H1 (cell line): Measurements from ENCODE around the gene GEMIN2. TPM values are rescaled to one million over a fixed set of nuclear protein-coding genes. Genes with fewer than 3 reads are reported as not detected.
A peak's percentile ranks its signal among the peaks of the same experiment; 100 is the strongest.
"Not testable (repeated sequence)": the region's sequence is repeated elsewhere in the genome, so short reads cannot be mapped to it uniquely, and the experiment has no call there.

ENCODE experiments used
- CTCF ChIA-PET: fragments of 300-600 bp; sonication (Branson Sonifier 250); formaldehyde crosslinking; loops from one replicate; lab custom pipeline; 2021; ENCODE audit not compliant: partially characterized antibody; lab: Charles Lee
- POLR2A ChIA-PET: fragments of 300-600 bp; sonication (Branson Sonifier 250); formaldehyde crosslinking; loops from one replicate; lab custom pipeline; 2021; ENCODE audit warnings: inconsistent platforms; ENCODE audit not compliant: partially characterized antibody; lab: Charles Lee
- DNase-seq, 2 experiments: peaks; one replicate each; pipeline versions ENCODE4 v3.0.0 to v3.0.0-alpha.2; 2010 to 2022; ENCODE audit warnings: low spot score in 2 of 2, low read depth in 1 of 2, mixed read lengths in 1 of 2
- FAIRE-seq: peaks from 2 replicates; lab custom pipeline; 2011; peaks lifted over from hg19 to GRCh38; lab: Jason Lieb, UNC
- H2AFZ ChIP-seq: 2 replicates; pipeline ENCODE4 v1.8.1; 2012; ENCODE audit warnings: low read length, inconsistent platforms
- H2AK5ac ChIP-seq: 2 replicates; pipeline ENCODE4 v1.6.1; 2013; ENCODE audit warnings: low read depth, low read length
- H2BK120ac ChIP-seq: replicated peaks from 2 replicates; pipeline ENCODE3; 2013; ENCODE audit warnings: low read depth, low read length, inconsistent platforms
- H2BK12ac ChIP-seq: 2 replicates; pipeline ENCODE4 v1.6.1; 2013; ENCODE audit warnings: low read depth, low read length
- H2BK15ac ChIP-seq: 2 replicates; pipeline ENCODE4 v1.6.1; 2013; ENCODE audit warnings: low read length
- H2BK20ac ChIP-seq: 2 replicates; pipeline ENCODE4 v1.6.1; 2013; ENCODE audit warnings: low read length
- H2BK5ac ChIP-seq: 2 replicates; pipeline ENCODE4 v1.6.1; 2013; ENCODE audit warnings: low read depth, low read length
- H3K14ac ChIP-seq: 2 replicates; pipeline ENCODE4 v1.6.1; 2013; ENCODE audit warnings: inconsistent platforms; ENCODE audit not compliant: insufficient read length
- H3K18ac ChIP-seq: 2 replicates; pipeline ENCODE4 v1.6.1; 2013; ENCODE audit warnings: low read length; ENCODE audit errors: extremely low read depth
- H3K23ac ChIP-seq: 2 replicates; pipeline ENCODE4 v1.6.1; 2013; ENCODE audit warnings: inconsistent platforms; ENCODE audit not compliant: insufficient read length
- H3K23me2 ChIP-seq: 2 replicates; pipeline ENCODE4 v1.6.1; 2013; ENCODE audit warnings: low read depth, low read length
- H3K27ac ChIP-seq: 2 replicates; pipeline ENCODE4 v1.6.1; 2011; ENCODE audit warnings: low read depth, low read length, inconsistent platforms
- H3K27me3 ChIP-seq, 4 experiments: replicated peaks in 1 of 4; 1 replicate in 1 of 4; 2 replicates in 3 of 4; pipeline versions ENCODE4 v1.6.1 to v1.8.1; 2011 to 2013; ENCODE audit warnings: low read length in 3 of 4, mild to moderate bottlenecking in 3 of 4, inconsistent platforms in 2 of 4, mixed read lengths in 2 of 4, moderate library complexity in 1 of 4; ENCODE audit not compliant: control insufficient read depth in 3 of 4, insufficient read depth in 3 of 4; ENCODE audit errors: extremely low read depth in 1 of 4
- H3K36me3 ChIP-seq, 4 experiments: 2 replicates each; pipeline versions ENCODE4 v1.6.1 to v1.8.1; 2011 to 2013; ENCODE audit warnings: mild to moderate bottlenecking in 4 of 4, low read length in 3 of 4, moderate library complexity in 2 of 4, control low read depth in 1 of 4, inconsistent platforms in 1 of 4; ENCODE audit not compliant: insufficient read depth in 4 of 4, control insufficient read depth in 2 of 4
- H3K4ac ChIP-seq: replicated peaks from 2 replicates; pipeline ENCODE3; 2013; ENCODE audit warnings: low read length, low read depth, mixed read lengths, inconsistent platforms; ENCODE audit not compliant: insufficient read length
- H3K4me1 ChIP-seq, 4 experiments: replicated peaks in 1 of 4; 1 replicate in 1 of 4; 2 replicates in 3 of 4; pipeline versions ENCODE4 v1.6.1 to v1.8.1; 2011 to 2013; ENCODE audit warnings: low read length in 3 of 4, inconsistent platforms in 2 of 4, mixed read lengths in 1 of 4; ENCODE audit not compliant: insufficient read depth in 4 of 4, control insufficient read depth in 3 of 4
- H3K4me2 ChIP-seq, 2 experiments: 2 replicates each; pipeline versions ENCODE4 v1.6.1 to v1.8.1; 2011 to 2013; ENCODE audit warnings: low read depth in 2 of 2, low read length in 2 of 2, control low read depth in 1 of 2, inconsistent platforms in 1 of 2, mild to moderate bottlenecking in 1 of 2; ENCODE audit not compliant: insufficient read depth in 1 of 2
- H3K4me3 ChIP-seq, 4 experiments: fragments of 200-600, 300-600 bp in 1 of 4; sonication (generic), shearing (Covaris generic), sonication (Bioruptor Twin) in 1 of 4; 2 replicates each; pipeline versions ENCODE4 v1.5.1 to v1.8.1; 2011 to 2016; ENCODE audit warnings: low read length in 4 of 4, low read depth in 3 of 4, control low read depth in 2 of 4, inconsistent platforms in 2 of 4, mild to moderate bottlenecking in 2 of 4, mixed read lengths in 1 of 4, moderate library complexity in 1 of 4; ENCODE audit not compliant: insufficient read depth in 2 of 4; ENCODE audit errors: extremely low read depth in 1 of 4
- H3K56ac ChIP-seq: replicated peaks from 2 replicates; pipeline ENCODE3; 2013; ENCODE audit warnings: low read depth, mild to moderate bottlenecking, mixed read lengths, low read length, inconsistent platforms; ENCODE audit not compliant: insufficient read length
- H3K79me1 ChIP-seq: 2 replicates; pipeline ENCODE4 v1.6.1; 2013; ENCODE audit warnings: low read depth, low read length, control low read depth
- H3K79me2 ChIP-seq, 2 experiments: 2 replicates each; pipeline versions ENCODE4 v1.6.1 to v1.8.1; 2012 to 2013; ENCODE audit warnings: low read length in 2 of 2, mild to moderate bottlenecking in 2 of 2, inconsistent platforms in 1 of 2; ENCODE audit not compliant: insufficient read depth in 2 of 2, control insufficient read depth in 1 of 2
- H3K9ac ChIP-seq, 4 experiments: replicated peaks in 1 of 4; 1 replicate in 1 of 4; 2 replicates in 3 of 4; pipeline versions ENCODE4 v1.6.1 to v1.8.1; 2011 to 2013; ENCODE audit warnings: low read depth in 3 of 4, low read length in 3 of 4, control low read depth in 2 of 4, mild to moderate bottlenecking in 2 of 4, moderate library complexity in 2 of 4, inconsistent platforms in 1 of 4; ENCODE audit errors: extremely low read depth in 1 of 4
- H3K9me3 ChIP-seq, 2 experiments: 2 replicates each; pipeline versions ENCODE4 v1.6.1 to v1.8.1; 2012 to 2013; ENCODE audit warnings: mild to moderate bottlenecking in 2 of 2, moderate library complexity in 2 of 2, control low read depth in 1 of 2, inconsistent platforms in 1 of 2, low read depth in 1 of 2, low read length in 1 of 2, mixed read lengths in 1 of 2; ENCODE audit not compliant: insufficient read depth in 2 of 2
- H4K20me1 ChIP-seq, 2 experiments: replicated peaks in 1 of 2; 2 replicates each; pipeline versions ENCODE3 to v1.8.1; 2011 to 2013; ENCODE audit warnings: inconsistent platforms in 2 of 2, low read length in 2 of 2, mild to moderate bottlenecking in 1 of 2; ENCODE audit not compliant: insufficient read depth in 2 of 2, control insufficient read depth in 1 of 2
- H4K5ac ChIP-seq: 2 replicates; pipeline ENCODE4 v1.6.1; 2013; ENCODE audit warnings: low read length, low read depth, mixed read lengths, inconsistent platforms; ENCODE audit not compliant: insufficient read length
- H4K8ac ChIP-seq: 2 replicates; pipeline ENCODE4 v1.8.0; 2013; ENCODE audit warnings: mild to moderate bottlenecking, moderate library complexity, low read length, inconsistent platforms; ENCODE audit not compliant: insufficient read depth; ENCODE audit errors: extremely low read depth
- H4K91ac ChIP-seq: replicated peaks from 2 replicates; pipeline ENCODE3; 2013; ENCODE audit warnings: low read length, mixed read lengths, inconsistent platforms; ENCODE audit not compliant: insufficient read length
- WGBS, 2 experiments: shearing (Covaris generic) in 1 of 2; methylation state at CpG; one replicate each; pipeline versions ENCODE4 v1.1.6 to v1.1.7; 2013 to 2015; ENCODE audit warnings: low lambda C conversion rate in 2 of 2, mixed read lengths in 2 of 2, inconsistent platforms in 1 of 2, low coverage in 1 of 2, missing lambda C conversion rate in 1 of 2; ENCODE audit not compliant: insufficient replicate concordance in 2 of 2, insufficient coverage in 1 of 2, insufficient read length in 1 of 2; ENCODE audit errors: extremely low coverage in 1 of 2, missing lambda C conversion rate in 1 of 2; 5-methylcytosine and 5-hydroxymethylcytosine counted together
- polyA plus RNA-seq, 7 experiments: library from polyadenylated mRNA; depleted of rRNA in 3 of 7; stranded (reverse) in 5 of 7; unstranded in 2 of 7; fragments of >200 nt in 5 of 7; fragments of 200-250 nt in 2 of 7; gene quantifications; 1 replicate in 5 of 7; 2 replicates in 1 of 7; 4 replicates in 1 of 7; pipeline versions ENCODE4 v1.2.1 to v1.2.3, GENCODE V29; 2011 to 2013; ENCODE audit warnings: missing spikeins in 2 of 7, mixed read lengths in 2 of 7
- total RNA-seq: library from RNA; stranded (reverse); fragmentation: NEBNext Ultra II Directional; extraction: Animal tissue kit (Norgen Biotek cat#: 25700); gene quantifications from 2 replicates; pipeline ENCODE4 v1.2.1, GENCODE V29; 2021

Gene GEMIN2
- total and polyA plus RNA-seq, 2 of the 8 experiments (the other 6 are each of a cell fraction or from before 2014, with no cell fraction given), result 29.1 to 30.8 TPM

DNA sequence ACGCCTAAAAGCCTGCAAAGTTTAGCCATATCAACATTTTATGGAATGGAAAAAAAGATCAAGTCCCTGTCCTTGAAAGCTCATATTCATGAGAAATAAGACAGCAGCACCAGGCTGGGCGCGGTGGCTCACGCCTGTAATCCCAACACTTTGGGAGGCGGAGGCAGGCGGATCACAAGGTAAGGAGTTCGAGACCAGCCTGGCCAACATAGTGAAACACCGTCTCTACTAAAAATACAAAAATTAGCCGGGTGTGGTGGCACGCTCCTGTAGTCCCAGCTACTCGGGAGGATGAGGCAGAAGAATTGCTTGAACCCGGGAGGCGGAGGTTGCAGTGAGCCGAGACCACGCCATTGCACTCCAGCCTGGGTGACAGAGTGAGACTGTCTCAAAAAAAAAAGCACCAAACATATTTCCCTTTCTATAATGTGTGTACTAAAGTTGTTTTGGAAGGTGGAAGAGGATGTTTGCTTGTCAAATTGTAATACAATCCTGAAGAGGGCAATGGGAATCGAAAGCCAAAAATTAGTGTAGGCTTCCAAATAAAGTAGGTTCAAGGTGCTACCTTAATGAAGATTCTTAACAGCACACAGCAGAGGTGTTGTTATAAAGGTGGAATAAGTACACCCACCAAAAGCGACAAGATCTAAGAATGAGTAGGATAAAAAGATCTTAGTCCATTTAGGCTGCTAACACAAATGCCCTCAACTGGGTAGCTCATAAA lies 9.9 kb upstream of the GEMIN2 start:
- H4K5ac ChIP-seq, H3K14ac ChIP-seq, H4K8ac ChIP-seq, H2AFZ ChIP-seq, H4K20me1 ChIP-seq, H2BK120ac ChIP-seq, H3K9me3 ChIP-seq, H3K18ac ChIP-seq, H2BK15ac ChIP-seq, H2BK12ac ChIP-seq, H2BK5ac ChIP-seq, H3K27ac ChIP-seq, H2BK20ac ChIP-seq, DNase-seq, H3K56ac ChIP-seq, H3K27me3 ChIP-seq, H3K36me3 ChIP-seq, FAIRE-seq, H3K23ac ChIP-seq, H4K91ac ChIP-seq, H3K23me2 ChIP-seq, H3K4me1 ChIP-seq, H3K4ac ChIP-seq, H3K79me1 ChIP-seq, H2AK5ac ChIP-seq: not testable (repeated sequence)
- peak overlapping the region; percentile 81 to 85 (median 82); a peak in 5 of 8 replicates for H3K4me3 ChIP-seq
- peak overlapping the region in 2 of 4 experiments; percentile 80 to 87; a peak in 3 of 7 replicates for H3K9ac ChIP-seq
- 92% methylated on average over 17 of the region's 17 CpGs; no CpG with 5 or more reads in 1 of the 2 experiments for WGBS, 2 experiments
- H3K4me2 ChIP-seq, result peak overlapping the region; percentile 67 to 84
- peaks cover 0 to 30% of the 10 kb centered on the region in 2 experiments; a peak in 3 of 4 replicates for H3K79me2 ChIP-seq
- POLR2A ChIA-PET, result interaction anchor here (0.8 to 3.7 kb wide), 8 partner anchors 9 to 328 kb away, joined by 3 to 23 read pairs (median 10); partner anchors contain the start of genes FBXO33, GEMIN2 and TRAPPC6B
- CTCF ChIA-PET, result interaction anchor here (1.4 kb wide), 1 partner anchor 66 kb away, joined by 4 read pairs; the partner anchor contains the start of gene TRAPPC6B
